ENCODE results near the gene CNTNAP2.

- TF ChIP-seq REST (IDR thresholded peaks at IDR 0.05; ENCODE audit: insufficient read depth in 1 of 2, low read depth in 2 of 2, low read length in 1 of 2): no peak
- no peak for TF ChIP-seq CTCF (IDR thresholded peaks at IDR 0.05)
- no peak for TF ChIP-seq SIN3A (IDR thresholded peaks at IDR 0.05; ENCODE audit: borderline replicate concordance, insufficient read depth, low read depth, low read length)
- no peak for TF ChIP-seq POLR2AphosphoS5 (IDR thresholded peaks at IDR 0.05; ENCODE audit: low read depth, low read length)
Observed at GRCh38 chr7:147044941-147045340, 928.3 kb downstream of the CNTNAP2 start.
